Right renal cortex interstitium (tissue), 3 donors: Measurements from ENCODE around the gene SCYGR4. TPM values are rescaled to one million over a fixed set of nuclear protein-coding genes. Genes with fewer than 3 reads are reported as not detected.
"Not testable (repeated sequence)": the region's sequence is repeated elsewhere in the genome, so short reads cannot be mapped to it uniquely, and the experiment has no call there.

Source experiments
- DNase-seq, 3 donors: peaks; one replicate each; pipeline ENCODE4 v3.0.0-alpha.2; 2013; ENCODE audit warnings: low read depth in 3 of 3, low spot score in 2 of 3
- polyA plus RNA-seq, 3 donors: library from polyadenylated mRNA; unstranded; fragments of 120-200 nt; gene quantifications; one replicate each; pipeline ENCODE4 v1.2.1, GENCODE V29; 2013; ENCODE audit not compliant: insufficient read length in 3 of 3

Gene SCYGR4
- polyA plus RNA-seq, result under 1 TPM in 1 of 3 donors, not detected in 2; 0.10 TPM

GRCh38 chr2:227617316-227618230, at the start of gene SCYGR4:
TSS of gene SCYGR4 (plus strand) at chr2:227617498. CDS start at chr2:227617498, 0 bp downstream.
- no peak for DNase-seq

GRCh38 chr2:227568852-227569169, 48.5 kb upstream of the SCYGR4 start:
- no peak for DNase-seq

GRCh38 chr2:227570615-227571014, 46.7 kb upstream of the SCYGR4 start:
- no peak for DNase-seq

- DNase-seq, result no peak
These were observed 41.2 kb upstream of the SCYGR4 start for GRCh38 chr2:227576110-227576509.

GRCh38 chr2:227576812-227577211, 40.5 kb upstream of the SCYGR4 start:
- no peak for DNase-seq

GRCh38 chr2:227577555-227577954, 39.7 kb upstream of the SCYGR4 start:
- no peak for DNase-seq

GRCh38 chr2:227578642-227579041, 38.7 kb upstream of the SCYGR4 start:
- no peak for DNase-seq

- DNase-seq, result no peak
These were observed 37.5 kb upstream of the SCYGR4 start for GRCh38 chr2:227579791-227580190.

- no peak for DNase-seq
These were observed 34.9 kb upstream of the SCYGR4 start for GRCh38 chr2:227582369-227582768.

GRCh38 chr2:227592694-227593387, 24.5 kb upstream of the SCYGR4 start:
- DNase-seq, result no peak

GRCh38 chr2:227595797-227596196, 21.5 kb upstream of the SCYGR4 start:
- no peak for DNase-seq

GRCh38 chr2:227597036-227597435, 20.3 kb upstream of the SCYGR4 start:
- no peak for DNase-seq

- DNase-seq, result no peak
These were observed 19.3 kb upstream of the SCYGR4 start for GRCh38 chr2:227597998-227598397.

GRCh38 chr2:227598835-227599503, 18.3 kb upstream of the SCYGR4 start, which contains the start of gene SCYGR2:
TSS of gene SCYGR2 (plus strand) at chr2:227598893. CDS start at chr2:227598893, 0 bp downstream.
- not testable (repeated sequence) for DNase-seq

GRCh38 chr2:227602358-227602757, 14.9 kb upstream of the SCYGR4 start:
- no peak for DNase-seq

- no peak for DNase-seq
These were observed 10.8 kb upstream of the SCYGR4 start for GRCh38 chr2:227606476-227606875.

- no peak for DNase-seq
These were observed 9.4 kb upstream of the SCYGR4 start for GRCh38 chr2:227607941-227608340.

- no peak for DNase-seq
These were observed 8.5 kb upstream of the SCYGR4 start for GRCh38 chr2:227608561-227609338.

- DNase-seq, result no peak
These were observed 7.2 kb upstream of the SCYGR4 start for GRCh38 chr2:227610123-227610522.

GRCh38 chr2:227612546-227613271, 4.6 kb upstream of the SCYGR4 start:
- no peak for DNase-seq
